HG03469 (cell line): ENCODE data around the gene OR2V1.
"Not testable (repeated sequence)": the region's sequence is repeated elsewhere in the genome, so short reads cannot be mapped to it uniquely, and the experiment has no call there.

Experiments used
- ATAC-seq: cut with Tn5 transposase; IDR thresholded peaks from one replicate; pipeline ENCODE4 v1.9.1; 2021; ENCODE audit warnings: mild to moderate bottlenecking, moderate library complexity, moderate number of reproducible peaks; ENCODE audit not compliant: unreplicated experiment

Gene OR2V1

DNA sequence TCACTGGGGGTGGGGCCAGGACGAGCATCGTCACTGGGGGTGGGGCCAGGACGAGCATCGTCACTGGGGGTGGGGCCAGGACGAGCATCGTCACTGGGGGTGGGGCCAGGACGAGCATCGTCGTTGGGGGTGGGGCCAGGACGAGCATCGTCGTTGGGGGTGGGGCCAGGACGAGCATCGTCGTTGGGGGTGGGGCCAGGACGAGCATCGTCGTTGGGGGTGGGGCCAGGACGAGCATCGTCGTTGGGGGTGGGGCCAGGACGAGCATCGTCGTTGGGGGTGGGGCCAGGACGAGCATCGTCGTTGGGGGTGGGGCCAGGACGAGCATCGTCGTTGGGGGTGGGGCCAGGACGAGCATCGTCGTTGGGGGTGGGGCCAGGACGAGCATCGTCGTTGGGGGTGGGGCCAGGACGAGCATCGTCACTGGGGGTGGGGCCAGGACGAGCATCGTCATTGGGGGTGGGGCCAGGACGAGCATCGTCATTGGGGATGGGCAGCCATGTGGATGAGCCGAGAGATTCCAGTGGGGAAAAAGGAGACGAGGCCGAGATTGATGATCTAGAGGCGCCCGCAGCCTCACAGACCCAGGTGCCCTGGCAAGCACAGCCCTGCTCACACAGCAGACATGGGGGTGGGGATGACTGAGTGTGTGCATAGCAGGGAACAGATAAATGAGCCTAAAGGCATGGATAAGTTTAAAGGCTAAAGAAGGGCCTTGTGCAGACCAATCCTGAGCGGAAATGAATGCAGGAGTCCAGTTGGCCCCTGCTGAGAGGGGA lies 30.0 kb upstream of the OR2V1 start:
- ATAC-seq: not testable (repeated sequence)

- ATAC-seq: no peak
These were observed 29.3 kb upstream of the OR2V1 start for GRCh38 chr5:181160152-181160754.

DNA sequence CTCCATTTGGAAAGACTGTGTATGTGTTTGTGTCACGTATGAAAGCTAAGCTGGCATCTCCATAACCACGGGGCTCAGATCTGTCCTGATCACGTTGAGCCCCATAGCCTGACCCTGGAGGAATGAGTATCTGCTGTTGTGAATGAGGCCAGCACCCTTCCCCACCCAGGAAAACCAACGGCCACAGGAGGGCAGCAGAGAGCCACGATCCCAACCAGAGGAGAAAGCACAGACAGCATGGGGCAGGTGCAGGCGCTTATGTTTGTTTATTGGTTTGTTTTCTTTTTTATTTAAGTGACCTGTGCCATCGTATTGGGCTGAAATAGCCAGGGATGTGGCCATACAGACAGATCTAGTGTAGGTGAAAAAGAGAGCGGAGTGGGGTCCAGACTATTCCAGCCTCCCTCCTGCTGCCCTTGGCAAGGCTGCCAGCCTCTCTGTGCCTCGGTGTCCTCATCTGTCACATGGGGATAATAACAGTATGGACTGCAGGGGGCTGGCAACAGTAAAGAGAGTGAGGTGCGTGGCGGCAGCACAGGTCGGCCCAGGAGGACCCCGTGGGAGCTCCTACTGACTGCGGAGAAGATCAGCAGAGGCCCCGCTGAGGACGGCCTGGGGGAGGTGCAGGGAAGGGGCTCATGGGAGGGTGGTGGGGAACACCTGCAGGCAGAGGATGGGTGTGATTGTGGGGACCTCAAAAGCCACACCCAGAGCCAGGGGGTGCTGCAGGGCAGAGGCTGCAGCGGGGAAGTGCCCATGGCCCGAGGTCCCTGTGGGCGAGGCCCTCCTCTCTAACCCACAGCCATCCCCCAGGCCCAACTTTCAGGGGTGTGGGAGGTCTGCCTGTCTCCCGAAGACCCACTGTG lies 28.6 kb upstream of the OR2V1 start:
- ATAC-seq: peak; percentile 49

- no peak for ATAC-seq
These were observed 27.9 kb upstream of the OR2V1 start for GRCh38 chr5:181158869-181159268.

DNA sequence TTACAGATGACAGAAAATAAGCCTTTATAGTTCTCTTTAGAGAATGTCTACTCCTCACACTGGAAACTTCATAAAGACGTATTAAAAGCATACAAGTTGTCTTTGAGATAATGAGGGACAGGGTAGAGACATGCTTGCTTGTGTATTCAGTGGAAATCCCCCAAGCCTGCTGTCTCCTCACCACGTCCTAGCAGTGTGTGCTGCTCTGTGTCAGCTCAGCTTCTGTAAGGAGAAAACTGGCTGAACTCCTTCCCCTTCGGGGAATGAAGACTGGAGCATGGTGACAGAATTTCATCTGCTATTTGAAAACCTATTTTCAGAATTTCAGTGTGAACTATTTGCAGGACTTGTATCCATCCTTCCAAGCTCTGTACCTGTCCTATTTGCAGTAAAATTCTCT lies 25.8 kb upstream of the OR2V1 start:
- no peak for ATAC-seq

DNA sequence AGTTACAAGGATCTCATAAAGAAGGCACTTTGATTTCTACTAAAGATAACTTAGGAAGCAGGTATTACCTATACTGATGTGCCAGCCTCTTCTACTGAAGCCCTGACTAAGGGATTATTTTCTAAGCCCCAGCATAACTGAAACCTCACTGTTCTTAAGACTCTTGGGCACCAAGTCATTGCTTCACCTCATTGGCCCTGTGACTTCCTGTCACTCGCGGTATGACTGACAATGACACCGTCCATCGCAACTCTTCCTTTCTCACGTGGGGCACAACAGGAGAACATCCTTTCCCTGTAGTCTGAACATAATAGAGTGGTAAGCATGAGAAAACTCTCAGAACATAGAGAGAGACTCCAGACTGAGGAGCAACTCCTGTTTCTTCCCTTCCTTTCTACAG lies 22.8 kb upstream of the OR2V1 start:
- ATAC-seq: no peak

DNA sequence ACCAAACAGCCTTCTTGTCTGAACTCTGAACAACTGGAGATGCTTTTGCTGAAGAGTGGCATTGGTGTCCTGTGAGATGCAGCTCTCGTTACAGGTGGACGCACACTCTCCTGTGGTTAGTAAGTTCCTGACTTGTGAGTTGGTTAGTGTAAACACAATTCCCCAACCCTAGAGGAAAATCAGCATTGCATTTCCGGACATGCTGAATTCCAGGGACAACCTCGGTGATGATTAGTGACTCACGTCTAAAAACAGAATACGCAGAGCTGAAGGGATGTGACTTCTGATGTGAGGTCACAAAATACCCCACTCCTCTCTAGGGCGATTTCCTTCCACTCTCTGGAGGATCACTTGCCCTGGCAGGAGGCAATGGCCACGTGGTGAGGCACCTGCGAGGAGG lies 21.4 kb upstream of the OR2V1 start:
- ATAC-seq: no peak

GRCh38 chr5:181151146-181151545 lies 20.2 kb upstream of the OR2V1 start:
- ATAC-seq: no peak

- ATAC-seq: no peak
These were observed 19.1 kb upstream of the OR2V1 start for GRCh38 chr5:181149806-181150733.

GRCh38 chr5:181149355-181149754 lies 18.4 kb upstream of the OR2V1 start:
- no peak for ATAC-seq

DNA sequence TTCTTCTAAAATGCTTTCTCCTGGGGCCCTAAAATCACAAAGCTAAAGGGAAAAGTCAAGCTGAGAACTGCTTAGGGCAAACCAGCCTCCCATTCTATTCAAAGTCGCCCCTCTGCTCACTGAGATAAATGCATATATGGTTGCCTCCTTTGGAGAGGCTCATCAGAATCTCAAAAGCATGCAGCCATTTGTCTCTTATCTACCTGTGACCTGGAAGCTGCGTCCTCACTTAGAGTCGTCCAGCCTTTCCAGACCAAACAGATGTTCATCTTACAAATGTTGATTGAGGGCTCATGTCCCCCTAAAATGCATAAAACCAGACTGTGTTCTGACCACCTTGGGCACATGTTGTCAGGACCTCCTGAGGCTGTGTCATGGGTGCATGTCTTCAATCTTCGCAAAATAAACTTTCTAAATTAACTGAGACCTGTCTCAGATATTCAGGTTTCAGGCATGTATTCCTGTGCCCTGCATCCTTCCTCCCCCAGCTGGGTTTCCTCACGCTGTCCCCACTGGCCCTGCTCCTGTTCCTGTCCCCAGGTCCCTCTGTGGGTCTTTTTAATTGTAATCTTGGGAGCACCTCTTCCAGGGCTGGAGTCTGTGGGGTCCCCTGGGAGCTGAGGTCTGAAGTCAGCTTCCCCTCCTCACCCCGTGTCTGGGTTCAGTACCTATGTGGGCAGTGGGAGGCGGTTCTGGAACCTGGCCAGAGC lies 16.1 kb upstream of the OR2V1 start, which contains the start of gene OR2V2:
OR2V2 (plus strand) TSS at position 660 of the 710 bp plus-strand sequence. CDS start 7,357 bp downstream, outside the sequence.
- ATAC-seq: not testable (repeated sequence)

- ATAC-seq: no peak
These were observed 14.2 kb upstream of the OR2V1 start for GRCh38 chr5:181145133-181145532.

- ATAC-seq: no peak
These were observed 11.1 kb upstream of the OR2V1 start for GRCh38 chr5:181142054-181142453.

DNA sequence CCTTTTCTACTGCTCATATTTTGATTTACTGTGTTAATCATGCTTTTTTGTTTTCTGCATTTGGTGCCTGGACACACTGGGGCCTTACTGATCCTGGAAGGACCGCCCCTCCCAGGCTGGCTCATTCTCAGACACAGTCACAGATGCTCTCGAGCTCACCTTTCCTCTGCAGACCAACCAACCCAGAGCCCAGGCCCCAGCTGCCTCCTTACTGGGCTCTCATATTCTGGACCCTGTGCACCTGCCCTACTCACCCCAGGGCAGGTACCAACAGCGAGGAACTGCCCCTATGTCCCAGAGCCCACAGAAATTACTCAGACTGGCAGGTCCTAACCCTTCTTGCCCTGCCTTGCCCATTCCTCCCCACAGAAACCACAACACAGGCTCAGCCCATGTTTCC lies 9.8 kb upstream of the OR2V1 start:
- no peak for ATAC-seq

DNA sequence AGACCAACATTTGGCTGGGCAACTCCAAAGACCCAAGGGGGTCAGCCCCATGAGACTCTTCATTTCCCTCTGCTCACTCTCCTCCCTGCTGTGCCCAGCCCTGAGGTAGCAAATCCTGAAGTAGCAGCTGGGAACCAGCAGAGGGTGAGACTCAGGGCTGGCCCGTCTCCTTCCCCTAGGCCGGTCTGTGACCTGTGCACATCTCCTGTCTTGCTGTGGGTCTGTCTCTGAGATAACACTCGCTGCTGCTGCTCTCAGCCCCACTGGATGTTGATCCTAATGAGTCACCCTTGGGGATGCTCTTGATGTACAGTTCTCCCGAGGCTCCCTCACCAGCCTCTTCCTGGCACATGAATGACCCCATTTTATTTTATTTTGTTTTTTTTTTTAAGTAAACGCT lies 7.3 kb upstream of the OR2V1 start:
- ATAC-seq: no peak

DNA sequence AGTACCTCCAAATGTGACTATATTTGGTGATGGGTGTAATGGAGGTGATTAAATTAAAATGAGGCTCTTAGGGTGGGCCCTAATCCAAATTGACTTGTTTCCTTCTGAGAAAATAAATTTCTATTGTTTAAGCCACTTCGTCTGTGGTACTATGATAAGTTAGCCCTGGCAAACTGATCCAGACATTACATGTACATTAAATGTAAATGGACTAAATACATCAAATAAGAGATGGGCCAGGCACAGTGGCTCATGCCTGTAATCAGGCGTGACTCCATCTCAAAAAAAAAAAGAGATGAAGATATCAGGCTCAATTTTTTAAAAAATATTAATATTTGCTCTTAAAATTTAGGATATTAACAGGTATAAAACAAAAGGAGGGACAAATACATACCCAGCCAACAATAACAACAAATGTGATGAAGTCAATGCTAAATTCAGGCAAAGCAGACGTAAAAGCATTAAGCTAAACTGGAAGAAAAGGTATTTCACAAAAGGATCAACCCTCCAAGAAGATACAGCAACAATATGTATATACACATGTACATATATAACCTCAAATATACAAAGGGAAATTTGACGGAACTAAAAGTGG lies 5.5 kb upstream of the OR2V1 start:
- ATAC-seq: no peak

GRCh38 chr5:181134259-181134658 lies 3.3 kb upstream of the OR2V1 start:
- ATAC-seq: no peak

- ATAC-seq: no peak
These were observed 2.8 kb upstream of the OR2V1 start for GRCh38 chr5:181133610-181134231.

DNA sequence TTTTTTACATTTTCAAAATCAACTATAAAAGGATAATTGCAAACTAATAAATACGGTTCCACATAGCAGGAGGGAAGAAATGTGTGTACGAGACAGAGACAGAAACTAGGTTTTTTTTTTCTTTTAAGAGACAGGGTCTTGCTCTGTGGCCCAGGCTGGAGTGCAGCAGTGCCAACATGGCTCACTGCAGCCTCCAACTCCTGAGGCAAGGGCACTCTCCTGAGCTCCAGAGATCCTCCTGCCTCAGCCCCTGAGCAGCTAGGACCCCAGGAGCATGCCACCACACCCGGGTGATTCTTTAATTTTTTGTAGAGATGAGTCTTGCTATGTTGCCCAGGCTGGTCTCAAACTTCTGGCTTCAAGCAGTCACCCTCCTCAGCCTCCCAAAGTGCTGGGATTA lies 2.1 kb upstream of the OR2V1 start:
- no peak for ATAC-seq
